KOPT-K1 (cell line): ENCODE measurements around the gene NCDN.

Source experiments
- H3K27ac ChIP-seq: fragments of 200-600 bp; sonication (generic); 2 replicates; pipeline ENCODE4 v1.5.1; 2016; ENCODE audit warnings: antibody characterized with exemption, mild to moderate bottlenecking, low read depth, low read length; ENCODE audit not compliant: poor library complexity, severe bottlenecking
- H3K36me3 ChIP-seq: fragments of 200-600 bp; sonication (generic); 2 replicates; pipeline ENCODE4 v1.5.1; 2017; ENCODE audit warnings: antibody characterized with exemption, mild to moderate bottlenecking, low read length, moderate library complexity; ENCODE audit not compliant: insufficient read depth
- H3K9me3 ChIP-seq: fragments of 200-600 bp; sonication (generic); 2 replicates; pipeline ENCODE4 v1.5.1; 2017; ENCODE audit warnings: antibody characterized with exemption, low read length, mild to moderate bottlenecking; ENCODE audit not compliant: insufficient read depth, poor library complexity, severe bottlenecking

The NCDN gene

GRCh38 chr1:35537806-35538205, 19.8 kb upstream of the NCDN start:
- H3K9me3 ChIP-seq: no peaks in the 10 kb centered on the region
- no peak overlapping the region for H3K27ac ChIP-seq
- peaks cover 21% of the 10 kb centered on the region for H3K36me3 ChIP-seq

- peaks cover 21% of the 10 kb centered on the region for H3K36me3 ChIP-seq
- H3K27ac ChIP-seq: peak overlapping the region; percentile 62
- H3K9me3 ChIP-seq: no peaks in the 10 kb centered on the region
Observed at GRCh38 chr1:35539073-35539823, 18.4 kb upstream of the NCDN start.

DNA sequence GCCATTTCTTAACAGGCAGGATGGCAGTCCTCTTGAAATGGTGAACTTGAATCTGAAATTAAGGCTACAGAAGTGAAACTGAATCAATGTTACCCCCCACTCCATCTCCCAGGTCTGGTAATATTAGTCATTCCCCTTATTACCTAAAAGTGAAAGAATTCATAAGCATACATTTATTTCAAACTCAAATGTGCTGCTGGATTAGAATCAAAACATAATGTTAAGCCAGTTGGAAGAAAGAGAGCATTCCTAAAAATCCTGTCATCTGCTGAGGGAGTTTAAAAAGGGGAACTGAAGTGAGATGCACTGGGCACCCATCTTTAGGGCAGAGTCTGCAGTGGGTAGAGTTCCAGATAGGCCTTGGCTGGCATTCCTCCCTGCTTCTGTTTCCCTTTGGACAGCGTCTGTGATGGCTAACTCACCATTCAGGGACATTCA, 17.8 kb upstream of the NCDN start:
- Histone ChIP-seq H3K36me3 (peaks cover 26% of the 10 kb centered on the region), H3K27ac (peak overlapping the region; percentile 62), H3K9me3 (no peaks in the 10 kb centered on the region)

GRCh38 chr1:35544976-35545375, 12.6 kb upstream of the NCDN start:
- Histone ChIP-seq H3K36me3 (peaks cover 66% of the 10 kb centered on the region), H3K27ac (no peak overlapping the region), H3K9me3 (no peaks in the 10 kb centered on the region)

DNA sequence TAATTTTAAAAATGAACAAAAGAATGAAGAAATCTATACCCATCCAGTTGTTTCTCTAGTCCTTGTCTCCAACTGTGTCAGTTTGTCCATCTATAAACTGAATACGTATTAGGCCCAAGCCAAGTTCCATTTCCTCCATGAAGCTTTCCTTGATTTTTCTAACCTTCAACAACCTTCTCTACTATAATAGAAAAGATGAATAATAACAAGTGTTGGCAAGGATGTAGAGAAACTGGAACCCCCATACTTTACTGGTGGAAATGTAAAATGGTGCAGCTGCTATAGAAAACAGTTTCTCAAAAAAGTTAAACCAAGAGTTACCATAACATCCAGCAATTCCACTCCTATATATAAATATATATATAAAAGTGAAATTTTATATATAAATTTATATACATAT, 11.0 kb upstream of the NCDN start:
- no peaks in the 10 kb centered on the region for H3K9me3 ChIP-seq
- H3K36me3 ChIP-seq: peaks cover 76% of the 10 kb centered on the region
- H3K27ac ChIP-seq: no peak overlapping the region

DNA sequence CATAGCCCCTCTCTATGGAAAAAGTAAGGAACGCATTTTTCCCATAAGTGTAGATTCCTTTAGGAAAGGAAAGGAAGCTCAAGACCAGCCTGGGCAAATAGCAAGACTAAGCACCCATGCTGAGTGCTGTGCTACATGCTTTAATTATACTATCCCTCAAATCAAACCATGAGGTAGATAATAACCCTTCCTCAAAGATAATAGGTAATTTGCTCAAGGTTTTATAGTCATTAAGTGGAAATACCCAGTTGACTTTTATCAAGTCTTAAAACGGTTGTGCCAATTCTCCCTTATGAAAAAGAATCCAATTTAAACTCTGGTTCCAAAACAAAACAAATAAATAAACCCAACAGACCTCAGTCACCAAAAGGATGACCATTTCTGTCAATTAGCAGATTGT, 3.7 kb upstream of the NCDN start:
- Histone ChIP-seq H3K27ac (no peak overlapping the region), H3K36me3 (peaks cover 48% of the 10 kb centered on the region), H3K9me3 (no peaks in the 10 kb centered on the region)

GRCh38 chr1:35554266-35555211, 3.1 kb upstream of the NCDN start:
- no peak overlapping the region for H3K27ac ChIP-seq
- no peaks in the 10 kb centered on the region for H3K9me3 ChIP-seq
- peaks cover 42% of the 10 kb centered on the region for H3K36me3 ChIP-seq

DNA sequence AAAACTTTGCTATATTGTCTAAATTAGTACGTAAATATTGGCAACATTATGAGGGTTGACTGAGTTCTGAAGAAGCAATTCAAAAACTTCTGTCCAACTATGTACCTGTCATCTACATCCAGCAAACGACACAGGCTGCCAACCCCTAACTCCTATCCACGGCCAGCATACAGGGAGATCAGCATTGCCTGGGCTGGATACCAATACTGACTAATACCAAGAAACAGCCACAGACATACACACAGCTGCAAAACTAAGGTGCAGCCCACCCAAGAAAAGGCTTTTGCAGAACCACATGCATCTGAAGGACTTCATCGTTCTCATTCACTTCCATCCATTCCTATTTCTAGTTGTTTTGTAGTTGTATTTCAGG, 2.4 kb upstream of the NCDN start:
- Histone ChIP-seq H3K27ac (no peak overlapping the region), H3K9me3 (no peaks in the 10 kb centered on the region), H3K36me3 (peaks cover 37% of the 10 kb centered on the region)

- Histone ChIP-seq H3K36me3 (peaks cover 32% of the 10 kb centered on the region), H3K27ac (peak overlapping the region; percentile 92), H3K9me3 (no peaks in the 10 kb centered on the region)
Observed at GRCh38 chr1:35555601-35556477, 1.8 kb upstream of the NCDN start.

DNA sequence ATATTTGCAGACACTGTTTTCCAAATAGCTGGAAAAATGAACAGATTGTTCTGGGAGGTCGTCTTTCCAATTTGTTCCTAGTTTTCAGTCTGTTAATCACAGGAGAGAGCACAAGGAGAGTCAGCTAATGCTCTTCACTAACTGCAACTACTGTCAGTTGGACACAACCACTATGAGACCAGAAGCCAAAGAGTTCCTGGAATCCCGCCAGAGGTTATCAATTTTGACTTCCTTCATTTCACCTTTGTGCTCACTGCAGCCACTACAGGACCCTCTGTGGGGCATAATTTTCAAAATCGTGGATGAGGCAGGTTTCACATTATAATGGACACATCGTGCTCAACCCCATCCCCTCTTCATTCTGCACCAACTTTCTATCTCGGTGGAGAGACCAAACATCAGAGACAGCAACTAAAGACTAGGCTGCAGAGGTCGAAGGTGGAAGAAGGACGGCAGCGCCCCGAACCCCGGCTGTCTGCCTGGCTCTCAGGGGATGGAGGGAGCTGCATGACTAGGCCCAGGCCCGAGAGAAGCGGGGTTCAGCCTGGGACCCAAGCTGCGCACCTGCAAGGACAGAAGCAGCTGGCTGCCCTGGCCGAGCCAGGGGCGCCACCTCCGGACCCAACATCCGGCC, 998 bp upstream of the NCDN start:
- H3K36me3 ChIP-seq: peaks cover 32% of the 10 kb centered on the region
- peak overlapping the region; percentile 92 for H3K27ac ChIP-seq

GRCh38 chr1:35557118-35557610, 435 bp upstream of the NCDN start, which contains the start of gene KIAA0319L:
Gene KIAA0319L, minus strand, starts transcription at chr1:35557403. Its CDS starts 2,912 bp downstream, at chr1:35554491.
- Histone ChIP-seq H3K36me3 (peaks cover 32% of the 10 kb centered on the region), H3K9me3 (no peaks in the 10 kb centered on the region), H3K27ac (peak within 1 kb of the TSS; percentile 92)

More for the DNA sequence above, 998 bp upstream of the NCDN start:
- no peaks in the 10 kb centered on the region for H3K9me3 ChIP-seq

GRCh38 chr1:35558374-35559316, 1.0 kb downstream of the NCDN start:
- Histone ChIP-seq H3K9me3 (no peaks in the 10 kb centered on the region), H3K36me3 (peaks cover 28% of the 10 kb centered on the region), H3K27ac (peak overlapping the region; percentile 92)

DNA sequence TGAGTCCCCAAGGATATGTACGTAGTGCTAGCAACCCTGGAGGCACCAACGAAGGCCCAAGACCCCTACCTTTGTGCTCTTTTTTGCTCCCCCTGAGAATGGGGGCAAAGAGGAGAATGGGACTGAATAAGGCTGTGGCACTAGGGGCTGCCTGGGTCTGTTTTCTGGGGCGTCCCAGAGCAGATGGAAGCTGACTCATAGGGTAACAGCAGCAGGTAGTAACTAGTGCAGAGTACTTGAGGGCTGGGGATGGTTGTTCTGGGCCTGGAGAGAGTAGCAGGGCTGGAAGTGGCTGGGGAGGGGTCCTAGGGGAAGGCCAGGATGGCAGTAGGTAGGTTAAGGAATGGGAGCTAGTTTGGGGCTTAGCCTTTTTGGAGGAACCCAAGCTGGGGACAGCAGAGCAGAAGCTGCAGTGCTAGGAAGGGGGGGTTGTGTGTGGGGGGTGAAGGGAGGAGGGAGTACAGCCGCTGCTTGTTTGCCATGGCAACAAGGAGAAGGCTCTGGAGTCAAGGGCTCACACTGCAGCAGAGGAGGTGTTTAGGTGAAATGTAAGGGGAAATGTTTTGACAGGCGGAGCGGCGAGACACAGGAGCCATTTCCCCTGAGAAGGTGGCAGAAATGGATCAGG, 1.8 kb downstream of the NCDN start:
- peaks cover 27% of the 10 kb centered on the region for H3K36me3 ChIP-seq
- no peaks in the 10 kb centered on the region for H3K9me3 ChIP-seq
- no peak overlapping the region for H3K27ac ChIP-seq
